ENCODE data around the gene FAIM2.

Gene FAIM2

DNA sequence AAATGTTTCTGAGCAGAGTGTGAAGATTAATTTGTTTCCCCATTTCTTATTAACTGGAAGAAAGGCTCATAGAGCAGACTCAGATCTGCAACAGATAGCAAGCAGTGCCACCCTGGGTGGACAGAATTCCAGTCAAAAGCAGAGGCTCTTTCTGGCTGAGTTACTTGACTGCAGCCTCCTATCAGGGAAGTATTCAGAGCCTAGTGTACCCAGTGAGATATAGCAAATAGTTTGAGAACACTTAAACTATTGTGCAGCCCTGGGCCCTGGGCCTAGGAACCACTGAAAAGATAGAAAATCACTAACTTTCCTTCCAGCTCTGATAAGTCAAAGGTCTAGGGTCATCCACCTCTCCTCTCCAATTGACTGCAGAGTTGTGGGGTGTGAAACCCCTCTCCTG, 35.6 kb upstream of the FAIM2 start:
- no peak for DNase-seq

DNA sequence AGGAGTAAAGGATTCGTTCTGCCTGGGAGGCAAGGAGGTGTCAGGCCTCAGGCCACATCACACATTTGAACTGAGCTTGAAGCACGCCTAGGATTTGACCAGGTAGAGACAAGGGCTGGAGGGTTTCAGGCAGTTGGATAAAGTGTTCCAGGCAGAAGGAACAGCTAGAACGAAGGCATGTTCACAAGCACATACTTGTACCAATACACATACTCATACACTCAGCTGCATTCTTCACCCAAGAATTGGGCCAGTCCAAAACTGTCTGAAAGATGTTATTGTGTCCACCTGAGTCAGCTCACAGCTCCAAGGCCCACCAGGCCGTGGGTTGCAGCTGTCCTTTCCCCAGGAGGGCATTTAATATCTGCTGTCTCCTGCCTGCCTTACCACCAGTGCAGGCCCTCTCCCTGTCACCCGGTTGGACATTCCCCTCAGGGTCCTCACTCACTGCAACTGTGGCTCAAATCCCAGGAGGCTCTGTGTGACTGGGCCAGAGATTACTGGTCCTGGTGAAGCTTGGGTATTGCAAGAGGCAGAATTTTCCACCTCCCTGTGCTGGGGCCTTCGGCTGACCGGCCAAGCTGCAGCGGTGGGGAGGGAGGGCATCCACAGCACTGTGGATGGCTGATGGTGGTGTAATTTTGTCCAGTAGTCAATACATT, 34.1 kb upstream of the FAIM2 start:
- no peak for DNase-seq

DNA sequence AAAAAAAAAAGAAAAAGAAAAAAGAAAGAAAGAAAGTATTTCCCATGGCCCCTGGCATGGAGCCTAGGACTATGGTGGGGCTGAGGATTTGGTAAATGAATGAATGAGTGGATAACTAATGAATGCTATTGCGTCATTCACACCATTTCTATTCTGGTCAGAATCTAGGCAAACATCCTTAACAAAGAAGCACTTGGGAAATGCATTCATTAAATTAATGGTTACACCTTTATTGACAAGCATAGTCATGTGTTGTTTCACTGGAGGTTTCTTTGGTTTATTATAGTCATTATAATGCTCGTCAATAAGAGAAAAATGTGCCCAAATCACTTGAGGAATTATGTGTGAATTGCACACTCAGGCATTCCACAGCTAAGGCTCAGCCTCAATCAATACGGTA, 33.2 kb upstream of the FAIM2 start:
- DNase-seq, result no peak

DNA sequence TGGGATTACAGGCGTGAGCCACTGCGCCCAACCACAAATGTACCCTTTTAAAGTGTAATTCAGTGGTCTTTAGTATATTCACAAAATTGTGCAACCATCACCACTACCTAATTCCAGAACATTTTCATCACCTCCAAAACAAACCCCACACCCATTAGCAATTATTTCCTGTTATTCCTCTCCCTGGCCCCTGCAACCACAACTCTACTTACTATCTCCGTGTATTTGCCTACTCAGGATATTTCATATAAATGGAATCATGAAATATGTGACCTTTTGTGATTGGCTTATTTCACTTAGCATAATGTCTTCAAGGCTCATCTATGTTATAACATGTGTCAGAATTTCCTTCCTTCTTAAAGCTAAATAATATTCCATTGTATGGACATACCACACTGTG, 30.8 kb upstream of the FAIM2 start:
- DNase-seq, result no peak

DNA sequence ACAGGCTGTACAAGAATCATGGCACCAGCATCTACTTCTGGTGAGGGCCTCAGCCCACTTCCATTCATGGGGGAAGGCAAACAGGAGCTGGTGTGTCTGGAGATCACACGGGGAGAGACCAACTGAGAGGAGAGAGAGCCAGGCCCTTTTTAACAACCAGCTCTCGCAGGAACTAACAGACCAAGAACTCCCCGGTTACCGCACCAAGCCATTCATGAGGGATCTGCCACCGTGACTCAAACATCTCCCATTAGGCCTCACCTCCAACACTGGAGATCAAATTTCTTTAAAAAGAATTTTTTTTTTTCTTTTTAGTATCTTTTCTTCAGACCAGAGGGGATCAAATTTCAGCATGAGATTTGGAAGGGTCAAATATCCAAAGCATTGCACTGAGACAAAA, 30.1 kb upstream of the FAIM2 start:
- DNase-seq, result no peak

DNA sequence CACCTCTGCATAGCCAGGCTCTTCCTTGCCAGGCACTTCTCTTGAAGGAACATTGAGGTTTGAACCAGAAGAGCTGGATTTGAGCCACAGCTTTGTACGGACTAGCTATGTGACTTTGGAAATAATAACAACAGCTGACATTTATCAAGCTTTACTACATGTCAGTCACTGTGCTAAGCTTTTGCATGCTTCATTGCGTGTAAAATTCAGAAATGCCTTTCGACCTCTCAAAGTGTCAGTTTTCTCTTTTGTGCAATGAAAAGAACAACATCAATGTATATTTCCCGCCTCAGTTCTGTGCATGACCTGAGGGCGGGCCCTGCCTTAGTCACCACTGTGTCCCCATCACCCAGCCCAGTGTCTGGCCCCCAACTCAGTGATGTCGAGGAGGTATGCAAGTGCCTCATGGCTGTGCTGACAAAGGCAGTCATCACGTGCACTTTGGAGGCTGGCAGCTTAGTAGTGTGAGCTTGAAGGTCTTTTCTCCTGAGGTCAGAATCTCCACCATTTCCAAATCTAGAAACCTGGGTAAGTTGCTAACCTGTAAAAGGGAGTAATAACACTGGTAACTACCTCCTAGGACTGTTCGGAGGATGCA, 28.9 kb upstream of the FAIM2 start:
- DNase-seq, result no peak

DNA sequence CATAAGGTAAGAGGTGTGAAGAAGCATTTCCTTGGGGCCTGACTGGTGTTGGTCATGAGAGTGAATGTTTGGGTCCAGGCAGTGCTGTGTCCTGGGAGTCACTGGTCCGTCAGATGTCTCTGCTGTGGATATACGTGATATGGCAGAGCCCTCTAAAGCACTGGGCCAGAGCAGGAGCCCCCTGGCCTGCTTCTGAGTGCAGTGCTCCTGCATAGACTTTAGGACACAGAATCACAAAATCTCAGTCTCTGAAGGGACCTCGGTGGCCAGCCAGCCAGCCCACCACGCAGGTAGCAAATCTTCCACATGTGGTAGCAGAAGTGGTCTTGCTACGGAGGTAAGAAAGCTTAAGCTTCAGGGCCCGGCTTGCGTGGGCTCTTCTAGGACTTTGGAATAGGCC, 28.3 kb upstream of the FAIM2 start:
- no peak for DNase-seq

DNA sequence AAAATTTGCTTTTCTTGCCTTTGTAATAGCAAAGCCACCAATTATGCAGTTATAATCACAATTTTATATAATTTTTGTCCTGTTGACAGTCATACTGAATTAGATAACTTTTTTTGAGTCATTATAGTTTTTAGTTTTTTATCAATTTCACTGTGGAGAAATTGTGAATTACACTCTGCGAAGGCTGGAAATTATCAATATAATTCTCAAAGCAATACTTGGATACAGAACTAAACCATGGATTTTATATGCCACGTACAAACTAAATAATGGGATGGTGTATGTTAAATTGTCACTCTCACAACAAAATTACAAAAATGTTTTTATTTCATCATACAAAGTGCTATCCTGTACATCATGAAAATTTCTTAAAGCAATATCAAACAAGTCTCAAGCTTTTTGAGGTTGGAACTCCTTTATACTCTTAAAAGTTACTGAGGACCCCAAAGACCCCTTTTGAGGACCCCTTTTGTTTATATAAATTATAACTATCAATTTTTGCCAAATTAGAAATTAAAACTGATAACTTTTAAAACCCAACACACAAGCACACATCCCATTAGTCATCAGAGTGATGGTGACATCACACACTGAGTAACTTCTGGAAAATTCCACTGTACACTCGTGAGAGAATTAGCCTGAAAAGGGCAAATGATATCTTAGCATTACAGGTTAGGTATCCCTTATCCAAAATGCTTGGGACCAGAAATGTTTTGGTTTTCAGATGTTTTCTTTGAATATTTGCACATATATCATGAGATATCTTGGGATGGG, 27.0 kb upstream of the FAIM2 start:
- DNase-seq, result no peak

DNA sequence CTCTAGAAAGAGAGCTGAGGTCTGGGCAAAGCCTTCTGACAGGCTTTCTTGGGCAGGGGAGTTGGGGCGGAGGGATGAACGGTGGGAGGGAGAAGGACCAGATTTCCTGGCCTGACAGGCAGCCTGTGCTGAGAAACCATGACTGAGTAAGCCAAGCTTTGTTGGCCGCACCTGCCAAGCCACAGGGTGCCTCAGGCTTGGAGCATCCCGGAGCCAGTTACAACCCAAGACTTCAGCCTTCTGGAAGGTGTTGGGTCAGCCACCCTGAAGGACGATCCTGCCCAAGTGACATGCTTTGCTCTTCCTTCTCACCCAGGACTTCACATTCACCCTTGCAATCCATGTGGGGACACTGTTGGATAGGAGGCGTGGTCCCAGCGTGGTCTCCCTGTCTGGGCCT, 25.9 kb upstream of the FAIM2 start:
- DNase-seq, result no peak

DNA sequence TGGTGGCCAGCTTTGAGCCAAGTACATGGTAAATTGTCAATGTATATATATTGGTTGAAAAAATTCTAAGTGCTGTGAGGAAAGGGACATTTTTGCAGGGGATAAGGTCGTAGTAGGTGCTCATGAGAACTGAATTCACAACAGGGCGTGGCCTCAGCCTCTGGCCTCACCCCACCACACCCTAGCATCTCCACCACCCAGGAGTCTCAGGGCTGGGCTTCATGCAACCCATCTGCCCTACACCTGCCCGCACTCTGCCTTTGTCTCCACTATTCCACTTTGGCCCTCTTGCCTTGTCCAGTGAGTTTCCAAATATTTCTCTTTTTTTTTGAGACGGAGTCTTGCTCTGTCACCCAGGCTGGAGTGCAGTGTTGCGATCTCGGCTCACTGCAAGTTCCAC, 24.8 kb upstream of the FAIM2 start:
- no peak for DNase-seq

DNA sequence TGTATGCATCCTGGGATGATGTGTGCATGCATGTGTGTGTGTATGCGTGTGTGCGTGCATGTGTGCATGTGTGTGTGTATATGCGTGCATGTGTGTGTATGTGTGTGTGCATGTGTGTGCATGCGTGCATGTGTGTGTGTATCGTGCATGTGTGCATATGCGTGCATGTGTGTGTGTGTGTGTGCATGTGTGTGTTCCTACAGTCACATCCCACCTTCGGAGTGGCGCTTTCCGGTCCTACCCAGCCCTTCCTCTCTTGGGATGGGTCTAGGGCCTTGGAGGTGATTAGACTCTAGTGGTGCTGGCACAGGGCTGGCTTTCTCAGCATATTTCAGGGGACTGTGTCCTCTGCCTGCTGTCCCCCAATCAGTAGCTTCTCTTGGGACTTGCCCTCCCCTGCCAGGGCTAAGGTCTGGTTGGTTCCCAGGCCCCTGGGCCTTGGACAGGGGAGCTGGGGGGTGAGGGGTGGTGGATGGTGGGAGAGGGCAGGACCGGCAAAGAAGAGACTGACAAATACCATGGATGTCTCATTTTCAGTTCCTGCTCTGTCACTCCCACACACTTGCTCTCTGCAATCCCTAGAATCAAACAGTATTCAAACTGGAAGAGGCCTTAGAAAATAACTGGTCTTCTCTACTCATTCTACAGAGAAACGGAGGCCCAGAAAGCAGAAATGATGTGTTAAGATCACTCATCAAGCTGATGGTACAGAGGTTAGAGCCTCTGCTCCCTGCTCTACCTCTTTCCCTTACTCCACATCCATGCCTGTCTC, 21.9 kb upstream of the FAIM2 start:
- DNase-seq, result no peak

DNA sequence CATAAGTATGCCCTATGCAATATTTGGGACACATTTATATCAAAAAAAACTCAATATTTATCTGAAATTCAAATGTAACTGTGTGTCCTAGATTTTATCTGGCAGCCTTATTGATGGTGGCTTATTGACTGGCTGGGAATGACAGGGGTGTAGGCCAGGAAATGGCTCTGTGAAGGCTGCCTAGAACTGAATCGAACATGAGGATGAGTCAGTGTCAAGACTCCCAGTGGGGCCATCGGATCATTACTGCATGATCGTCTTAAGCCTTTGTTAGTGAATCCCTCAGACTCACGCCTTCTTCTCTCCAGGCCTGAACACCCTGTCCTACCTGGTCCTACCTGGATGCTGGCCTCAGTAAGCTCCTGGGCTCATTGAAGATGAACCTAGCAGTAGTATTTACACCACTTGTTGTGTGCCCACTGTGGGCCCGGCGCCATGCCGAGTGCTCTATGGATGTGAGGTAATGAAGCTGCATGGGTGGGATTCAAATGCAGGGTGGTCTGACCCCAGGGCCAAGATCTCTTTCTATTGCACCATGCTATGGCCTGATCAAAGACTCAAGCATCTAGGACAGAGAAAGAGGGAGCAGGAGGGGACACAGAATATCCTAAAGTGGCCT, 21.0 kb upstream of the FAIM2 start:
- DNase-seq, result no peak

DNA sequence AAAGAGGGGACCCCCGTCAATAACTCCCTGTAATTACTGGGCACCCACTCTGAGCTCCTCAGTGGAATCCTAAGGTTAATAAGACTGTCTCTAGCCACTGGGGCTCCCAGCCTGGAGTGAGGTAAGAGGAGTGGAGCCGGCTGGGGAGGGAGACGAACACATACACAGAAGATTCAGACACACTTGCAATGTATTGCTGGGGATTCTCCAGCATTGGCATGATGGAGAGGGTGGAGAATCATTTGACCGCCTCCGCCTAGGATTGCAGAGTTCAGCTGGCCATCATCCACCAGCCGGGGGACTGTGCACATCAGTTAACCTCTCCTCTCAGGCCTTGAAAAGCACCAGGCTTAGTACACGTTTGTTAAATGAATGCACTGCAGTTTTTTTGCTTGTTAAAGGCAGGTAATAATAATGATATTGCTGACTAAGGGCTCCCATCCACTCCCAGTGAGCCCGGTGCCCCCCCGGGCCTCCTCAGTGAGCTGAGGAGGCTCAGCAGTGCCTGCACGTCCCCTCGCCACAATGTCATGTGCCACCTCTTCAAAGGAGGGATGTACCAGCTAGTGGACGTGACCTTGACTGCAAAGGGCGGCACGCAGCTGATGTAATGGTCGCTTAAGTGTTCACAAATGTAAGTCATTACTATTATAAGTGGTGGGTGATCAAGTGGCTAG, 20.3 kb upstream of the FAIM2 start:
- DNase-seq, result no peak

DNA sequence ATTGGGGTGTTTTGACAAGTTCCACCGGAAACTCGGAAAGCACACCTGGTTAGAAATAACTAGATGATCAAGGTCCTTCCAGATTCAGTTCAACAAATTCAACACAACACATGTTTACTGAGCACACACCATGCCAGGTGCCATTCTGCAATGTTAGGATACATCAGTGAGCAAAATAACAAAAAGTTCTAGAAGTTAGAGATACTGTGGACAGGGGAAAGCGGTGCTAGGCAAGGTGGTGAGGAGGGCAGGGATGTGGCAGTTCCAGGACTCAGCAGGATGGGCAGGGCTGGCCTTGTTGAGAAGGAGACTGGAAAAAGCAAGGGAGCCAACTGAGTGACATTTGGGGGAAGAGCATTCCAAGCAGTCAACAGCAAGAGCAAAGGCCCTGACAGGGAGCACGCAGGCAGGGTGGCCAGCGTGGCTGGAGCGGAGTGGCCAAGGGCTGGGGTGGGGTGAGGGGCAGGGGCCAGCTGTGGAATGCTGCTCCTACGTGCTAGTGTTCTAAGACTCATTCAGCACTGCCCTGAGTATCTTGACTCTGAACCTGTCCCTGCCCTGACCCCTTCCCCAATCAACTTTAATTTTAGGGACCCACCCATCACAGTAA, 19.4 kb upstream of the FAIM2 start:
- DNase-seq, result no peak

DNA sequence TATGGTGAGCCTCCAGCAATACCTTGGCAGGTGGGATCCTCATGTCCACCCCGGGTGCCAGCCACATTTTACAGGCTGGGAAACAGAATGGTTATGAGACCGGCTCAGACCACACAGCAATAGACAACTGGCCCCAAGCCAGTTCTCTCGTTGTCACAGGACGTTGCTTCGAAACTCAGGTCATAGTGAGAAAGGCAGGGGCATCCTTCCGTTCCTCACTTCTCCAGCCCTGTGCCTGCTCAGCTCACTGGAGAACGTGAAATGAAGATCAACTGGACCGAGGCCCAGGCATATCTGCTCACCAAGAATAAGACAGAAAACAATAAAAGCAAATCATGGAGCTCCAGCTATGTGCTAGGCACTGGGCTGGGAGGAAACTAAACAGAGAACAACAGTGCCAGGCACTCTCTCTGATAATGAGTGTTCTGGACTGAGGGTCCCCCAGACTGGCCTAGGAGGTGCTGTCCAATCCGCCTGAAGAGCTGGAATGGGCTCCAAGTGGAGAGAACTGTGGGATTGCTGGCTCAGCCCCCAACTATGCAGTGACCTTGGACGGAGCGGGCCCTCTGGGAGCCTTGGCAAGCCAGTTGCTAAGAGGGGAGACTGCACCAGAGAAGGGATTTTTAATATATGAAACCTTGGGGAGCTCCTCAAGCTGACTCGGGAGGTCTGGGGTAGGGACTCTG, 18.8 kb upstream of the FAIM2 start:
- no peak for DNase-seq

DNA sequence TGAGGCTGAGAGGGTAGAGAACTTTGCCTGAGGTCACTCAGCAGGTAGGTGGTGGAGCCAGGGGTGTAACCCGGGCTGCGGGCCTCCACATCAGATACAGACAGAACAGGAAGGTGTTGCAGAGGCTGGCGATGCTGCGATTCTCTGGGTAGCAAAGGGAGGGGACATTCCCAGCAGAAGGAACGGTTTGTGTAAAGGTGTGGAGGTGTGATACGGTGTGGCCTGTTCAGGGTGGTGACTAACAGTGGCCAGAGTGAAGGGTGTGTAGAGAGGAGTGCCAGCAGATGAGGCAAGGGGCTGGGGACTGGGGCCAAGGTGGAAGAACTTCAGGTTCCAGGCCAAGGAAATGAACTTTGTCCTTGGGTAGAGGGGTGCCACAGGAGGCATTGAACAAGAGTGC, 18.2 kb upstream of the FAIM2 start:
- DNase-seq, result no peak

DNA sequence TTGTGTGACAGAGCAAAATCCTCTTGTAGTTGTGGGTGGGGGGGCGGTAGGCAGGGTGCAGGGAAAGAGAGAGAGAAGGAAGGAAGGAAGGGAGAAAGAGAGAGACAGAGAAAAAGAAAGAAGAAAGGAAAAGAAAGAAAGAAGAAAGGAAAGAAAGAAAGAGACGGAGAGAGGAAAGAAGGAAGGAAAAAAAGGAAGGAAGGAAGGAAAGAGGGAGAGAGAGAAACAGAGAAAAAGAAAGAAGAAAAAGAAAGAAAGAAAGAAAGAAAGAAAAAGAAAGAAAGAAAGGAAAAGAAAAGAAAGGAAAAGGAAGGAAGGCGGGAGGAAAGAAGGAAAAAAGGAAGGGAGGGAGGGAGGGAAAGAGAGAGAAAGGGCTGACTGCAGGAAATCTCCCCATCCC, 17.6 kb upstream of the FAIM2 start:
- no peak for DNase-seq

DNA sequence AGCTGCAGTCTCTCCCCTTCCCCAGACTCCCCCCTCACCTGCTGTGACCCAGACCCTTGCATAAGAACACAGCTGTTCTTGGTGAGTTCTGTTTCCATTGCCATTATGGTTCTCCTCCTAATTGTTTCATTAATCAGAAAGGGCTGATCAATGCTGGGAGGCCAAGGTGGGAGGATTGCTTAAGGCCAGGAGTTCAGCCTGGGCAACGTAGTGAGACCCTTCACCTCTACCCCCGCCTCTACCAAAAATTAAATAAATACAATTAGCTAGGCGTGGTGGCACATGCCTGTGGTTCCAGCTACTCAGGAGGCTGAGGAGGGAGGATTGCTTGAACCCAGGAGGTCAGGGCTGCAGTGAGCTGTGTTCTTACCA, 17.2 kb upstream of the FAIM2 start:
- DNase-seq, result no peak

DNA sequence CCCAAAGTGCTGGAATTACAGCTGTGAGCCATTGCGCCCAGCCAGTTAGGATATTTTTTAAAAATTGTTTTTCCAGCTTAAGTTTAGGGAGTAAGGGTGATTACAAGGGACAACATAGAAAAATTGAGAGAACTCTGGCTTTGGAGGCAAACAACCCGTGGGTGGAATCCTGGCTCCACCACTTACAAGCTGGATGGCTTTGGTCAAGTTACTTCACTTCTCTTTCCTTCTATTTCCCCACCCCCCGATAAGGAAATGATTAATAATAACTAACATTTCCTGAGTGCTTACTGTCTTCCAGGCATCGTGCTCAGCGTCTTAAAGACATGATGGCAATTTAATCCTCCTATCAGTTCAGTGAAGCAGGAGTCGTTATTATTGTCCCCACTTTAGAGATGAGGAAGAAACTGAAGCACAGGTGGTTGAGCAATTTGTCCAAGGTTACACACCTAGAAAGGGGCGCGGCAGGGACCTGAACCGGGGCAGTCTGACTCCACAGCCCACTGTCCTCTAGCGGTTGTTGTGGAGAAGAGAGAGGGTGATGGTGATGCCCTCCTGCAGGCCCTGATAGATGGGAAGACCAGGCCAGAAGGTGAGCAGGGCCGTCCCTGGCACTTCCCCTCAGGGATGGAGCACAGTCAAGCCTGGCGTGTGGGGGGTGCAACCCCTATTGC, 16.7 kb upstream of the FAIM2 start:
- no peak for DNase-seq

DNA sequence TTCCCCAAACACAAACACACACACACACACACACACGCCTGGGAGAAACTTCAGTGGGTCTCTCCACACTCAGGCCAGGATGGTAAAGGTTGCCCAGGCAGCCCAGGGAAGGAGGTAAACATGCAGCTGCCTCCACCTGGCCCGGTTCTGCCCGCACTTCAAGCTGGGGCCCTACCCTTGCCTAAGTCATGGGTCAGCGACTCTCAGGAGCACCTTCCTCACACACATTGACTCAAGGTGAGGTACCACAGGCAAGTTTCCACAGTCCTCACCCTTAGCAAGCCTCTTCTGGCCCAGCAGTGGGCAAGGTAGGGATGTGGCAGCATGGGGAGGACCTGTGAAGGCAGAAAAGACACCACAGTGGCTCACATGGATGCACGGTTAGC, 14.1 kb upstream of the FAIM2 start:
- no peak for DNase-seq

DNA sequence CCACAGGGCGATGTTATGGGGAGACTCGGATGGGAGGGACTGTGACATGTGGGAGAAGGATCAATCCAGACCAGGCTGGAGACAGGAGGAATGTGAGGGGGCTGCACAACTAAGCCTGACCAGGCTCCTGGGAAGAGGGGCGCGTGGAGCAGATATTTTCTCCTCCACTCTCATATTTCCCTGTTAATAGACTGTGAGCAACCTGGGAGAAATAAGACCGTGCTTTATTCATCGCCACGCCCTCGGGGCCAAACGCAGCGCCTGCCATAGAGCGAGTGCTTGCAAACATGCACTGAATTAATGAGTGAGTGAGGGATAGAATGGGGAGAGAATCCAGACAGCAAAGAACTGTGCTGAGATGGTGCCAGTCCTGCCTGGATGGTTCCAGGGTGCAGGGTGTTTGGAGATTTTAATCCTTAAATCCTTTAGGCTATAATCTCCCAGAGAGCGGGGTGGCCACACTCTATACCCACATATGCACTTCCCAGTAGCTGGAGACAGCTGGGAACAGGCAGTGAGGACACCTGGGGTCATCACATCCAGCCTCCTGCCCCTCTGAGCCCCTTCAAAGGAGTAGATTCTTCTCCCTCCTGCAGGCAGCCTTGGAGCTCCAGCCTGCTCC, 13.6 kb upstream of the FAIM2 start:
- no peak for DNase-seq
